ENCODE results near the gene PDPN. TPM values are rescaled to one million over a fixed set of nuclear protein-coding genes. Genes with fewer than 3 reads are reported as not detected.

Gene PDPN, protein sequence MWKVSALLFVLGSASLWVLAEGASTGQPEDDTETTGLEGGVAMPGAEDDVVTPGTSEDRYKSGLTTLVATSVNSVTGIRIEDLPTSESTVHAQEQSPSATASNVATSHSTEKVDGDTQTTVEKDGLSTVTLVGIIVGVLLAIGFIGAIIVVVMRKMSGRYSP
- total RNA-seq, result 15.3 and 18.2 TPM in 2 replicates

DNA sequence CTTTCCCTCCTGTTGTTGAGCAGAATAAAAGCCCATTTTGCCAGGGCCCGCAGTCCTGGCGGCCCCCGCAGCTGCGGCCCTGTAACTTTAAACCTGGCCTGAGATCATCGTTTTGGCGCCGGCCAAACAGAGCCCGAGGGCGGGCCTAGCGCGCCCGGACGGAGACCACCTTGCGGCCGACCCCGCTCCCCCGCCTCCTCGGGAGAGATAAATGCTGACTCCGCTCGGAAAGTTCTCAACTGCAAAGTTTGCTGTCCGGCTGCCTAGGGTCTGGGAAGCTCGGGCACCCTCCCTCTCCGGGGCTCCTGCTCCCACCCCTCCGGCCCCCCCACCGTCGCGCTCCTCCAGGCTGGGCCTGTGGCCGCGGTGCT, at the start of gene PDPN:
PDPN (plus strand) TSS at position 238 of the 371 bp plus-strand sequence. CDS start 202 bp downstream, outside the sequence.

Other genes with a start within 250 kb of the PDPN start
- not detected in 2 replicates for gene PRAMEF14, start 236.7 kb upstream of the PDPN start, total RNA-seq
- gene PRAMEF19, start 211.9 kb upstream of the PDPN start, total RNA-seq, result not detected in 2 replicates
- gene PRAMEF17, start 194.2 kb upstream of the PDPN start, total RNA-seq, result not detected in 2 replicates
- gene PRAMEF20, start 173.4 kb upstream of the PDPN start, total RNA-seq, result not detected in 2 replicates
- gene LRRC38, start 69.8 kb upstream of the PDPN start, total RNA-seq, result 0.39 TPM in 1 of 2 replicates, not detected in the other
- 6.5 and 21.4 TPM in 2 replicates for gene PRDM2, start 116.4 kb downstream of the PDPN start, total RNA-seq

All from epithelial cell of alveolus of lung (primary cell).